ENCODE measurements around the gene ACTN2.

The ACTN2 gene

GRCh38 chr1:236685917-236686814 lies at the start of gene ACTN2:
ACTN2 (plus strand) TSS chr1:236686499; CDS start chr1:236686674, 175 bp downstream.
- no peak within 1 kb of the TSS for H3K27ac ChIP-seq (ENCODE audit: low read length)
- no peaks in the 10 kb centered on the region for H4K20me1 ChIP-seq (ENCODE audit: insufficient read depth, low read length)
- H3K36me3 ChIP-seq (replicated peaks; ENCODE audit: low read depth, low read length) = no peaks in the 10 kb centered on the region
- no peaks in the 10 kb centered on the region for H3K9me3 ChIP-seq (ENCODE audit: insufficient read depth, low read length)
- H3K27me3 ChIP-seq (ENCODE audit: low read depth, low read length) = peaks cover 34% of the 10 kb centered on the region
- H3K4me1 ChIP-seq (ENCODE audit: low read length) = no peaks in the 10 kb centered on the region
- H3K4me3 ChIP-seq (ENCODE audit: low read length) = no peak within 1 kb of the TSS
- no peak within 1 kb of the TSS for H3K9ac ChIP-seq (ENCODE audit: low read length)
- H2AFZ ChIP-seq (ENCODE audit: low read depth, low read length) = no peak within 1 kb of the TSS
- H3K79me2 ChIP-seq (ENCODE audit: low read length) = no peaks in the 10 kb centered on the region
- H3K4me2 ChIP-seq (ENCODE audit: low read length) = no peak within 1 kb of the TSS
- no peak for TF ChIP-seq CTCF (IDR thresholded peaks at IDR 0.05; ENCODE audit: low read depth, low read length)
- TF ChIP-seq EZH2phosphoT487 (IDR thresholded peaks at IDR 0.05; ENCODE audit: low read depth) = no peak

- H3K27ac ChIP-seq (ENCODE audit: low read length) = no peak overlapping the region
- no peak overlapping the region for H3K4me2 ChIP-seq (ENCODE audit: low read length)
- H3K4me1 ChIP-seq (ENCODE audit: low read length) = no peaks in the 10 kb centered on the region
- TF ChIP-seq CTCF (IDR thresholded peaks at IDR 0.05; ENCODE audit: low read depth, low read length) (no peak), EZH2phosphoT487 (IDR thresholded peaks at IDR 0.05; ENCODE audit: low read depth) (no peak)
- H3K9me3 ChIP-seq (ENCODE audit: insufficient read depth, low read length) = no peaks in the 10 kb centered on the region
- H3K79me2 ChIP-seq (ENCODE audit: low read length) = no peaks in the 10 kb centered on the region
- H3K27me3 ChIP-seq (ENCODE audit: low read depth, low read length) = peaks cover 14% of the 10 kb centered on the region; the same call in 1 of the 2 replicates
- H3K9ac ChIP-seq (ENCODE audit: low read length) = no peak overlapping the region
- H3K4me3 ChIP-seq (ENCODE audit: low read length) = no peak overlapping the region
- no peaks in the 10 kb centered on the region for H4K20me1 ChIP-seq (ENCODE audit: insufficient read depth, low read length)
- H3K36me3 ChIP-seq (replicated peaks; ENCODE audit: low read depth, low read length) = no peaks in the 10 kb centered on the region
- no peak overlapping the region for H2AFZ ChIP-seq (ENCODE audit: low read depth, low read length)
These were observed 47.4 kb upstream of the ACTN2 start for GRCh38 chr1:236638945-236639344.

- H3K9ac ChIP-seq (ENCODE audit: low read length) = no peak overlapping the region
- H3K79me2 ChIP-seq (ENCODE audit: low read length) = no peaks in the 10 kb centered on the region
- no peaks in the 10 kb centered on the region for H3K36me3 ChIP-seq (replicated peaks; ENCODE audit: low read depth, low read length)
- TF ChIP-seq EZH2phosphoT487 (IDR thresholded peaks at IDR 0.05; ENCODE audit: low read depth) = no peak
- no peak for TF ChIP-seq CTCF (IDR thresholded peaks at IDR 0.05; ENCODE audit: low read depth, low read length)
- H3K4me2 ChIP-seq (ENCODE audit: low read length) = no peak overlapping the region
- no peaks in the 10 kb centered on the region for H3K4me1 ChIP-seq (ENCODE audit: low read length)
- H3K4me3 ChIP-seq (ENCODE audit: low read length) = no peak overlapping the region
- H2AFZ ChIP-seq (ENCODE audit: low read depth, low read length) = no peak overlapping the region
- no peaks in the 10 kb centered on the region for H3K9me3 ChIP-seq (ENCODE audit: insufficient read depth, low read length)
- H3K27me3 ChIP-seq (ENCODE audit: low read depth, low read length) = peaks cover 14% of the 10 kb centered on the region; the same call in 1 of the 2 replicates
- H4K20me1 ChIP-seq (ENCODE audit: insufficient read depth, low read length) = no peaks in the 10 kb centered on the region
- no peak overlapping the region for H3K27ac ChIP-seq (ENCODE audit: low read length)
These were observed 46.6 kb upstream of the ACTN2 start for GRCh38 chr1:236639686-236640085.

GRCh38 chr1:236642763-236643162 lies 43.5 kb upstream of the ACTN2 start:
- H3K4me2 ChIP-seq (ENCODE audit: low read length) = no peak overlapping the region
- H3K79me2 ChIP-seq (ENCODE audit: low read length) = no peaks in the 10 kb centered on the region
- H3K27ac ChIP-seq (ENCODE audit: low read length) = no peak overlapping the region
- H2AFZ ChIP-seq (ENCODE audit: low read depth, low read length) = no peak overlapping the region
- no peaks in the 10 kb centered on the region for H4K20me1 ChIP-seq (ENCODE audit: insufficient read depth, low read length)
- no peaks in the 10 kb centered on the region for H3K4me1 ChIP-seq (ENCODE audit: low read length)
- no peak overlapping the region for H3K4me3 ChIP-seq (ENCODE audit: low read length)
- H3K9me3 ChIP-seq (ENCODE audit: insufficient read depth, low read length) = no peaks in the 10 kb centered on the region
- H3K36me3 ChIP-seq (replicated peaks; ENCODE audit: low read depth, low read length) = no peaks in the 10 kb centered on the region
- peaks cover 14% of the 10 kb centered on the region for H3K27me3 ChIP-seq (ENCODE audit: low read depth, low read length)
- no peak for TF ChIP-seq EZH2phosphoT487 (IDR thresholded peaks at IDR 0.05; ENCODE audit: low read depth)
- no peak for TF ChIP-seq CTCF (IDR thresholded peaks at IDR 0.05; ENCODE audit: low read depth, low read length)
- no peak overlapping the region for H3K9ac ChIP-seq (ENCODE audit: low read length)
